HT-29 (cell line): Measurements from ENCODE around the gene GOLGA6D. TPM values are rescaled to one million over a fixed set of nuclear protein-coding genes. Genes with fewer than 3 reads are reported as not detected.
"Not testable (repeated sequence)": the region's sequence is repeated elsewhere in the genome, so short reads cannot be mapped to it uniquely, and the experiment has no call there.

Source experiments
- DNase-seq: peaks from one replicate; pipeline ENCODE4 v3.0.0-alpha.2; 2015; ENCODE audit warnings: low spot score
- total RNA-seq: library from RNA; depleted of rRNA; stranded (reverse); fragments of >200 nt; shearing (Covaris generic); gene quantifications from 2 replicates; pipeline ENCODE4 v1.2.3, GENCODE V29; 2014; rRNA removed

The GOLGA6D gene, protein sequence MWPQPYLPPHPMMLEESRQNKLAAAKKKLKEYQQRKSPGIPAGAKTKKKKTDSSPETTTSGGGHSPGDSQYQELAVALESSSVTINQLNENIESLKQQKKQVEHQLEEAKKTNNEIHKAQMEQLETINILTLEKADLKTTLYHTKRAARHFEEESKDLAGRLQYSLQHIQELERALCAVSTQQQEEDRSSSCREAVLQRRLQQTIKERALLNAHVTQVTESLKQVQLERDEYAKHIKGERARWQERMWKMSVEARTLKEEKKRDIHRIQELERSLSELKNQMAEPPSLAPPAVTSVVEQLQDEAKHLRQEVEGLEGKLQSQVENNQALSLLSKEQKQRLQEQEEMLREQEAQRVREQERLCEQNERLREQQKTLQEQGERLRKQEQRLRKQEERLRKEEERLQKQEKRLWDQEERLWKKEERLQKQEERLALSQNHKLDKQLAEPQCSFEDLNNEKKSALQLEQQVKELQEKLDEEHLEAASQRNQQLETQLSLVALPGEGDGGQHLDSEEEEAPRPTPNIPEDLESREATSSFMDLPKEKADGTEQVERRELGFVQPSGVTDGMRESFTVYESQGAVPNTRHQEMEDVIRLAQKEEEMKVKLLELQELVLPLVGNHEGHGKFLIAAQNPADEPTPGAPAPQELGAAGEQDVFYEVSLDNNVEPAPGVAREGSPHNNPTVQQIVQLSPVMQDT
- total RNA-seq, result 0.15 TPM in 1 of 2 replicates, not detected in the other

DNA sequence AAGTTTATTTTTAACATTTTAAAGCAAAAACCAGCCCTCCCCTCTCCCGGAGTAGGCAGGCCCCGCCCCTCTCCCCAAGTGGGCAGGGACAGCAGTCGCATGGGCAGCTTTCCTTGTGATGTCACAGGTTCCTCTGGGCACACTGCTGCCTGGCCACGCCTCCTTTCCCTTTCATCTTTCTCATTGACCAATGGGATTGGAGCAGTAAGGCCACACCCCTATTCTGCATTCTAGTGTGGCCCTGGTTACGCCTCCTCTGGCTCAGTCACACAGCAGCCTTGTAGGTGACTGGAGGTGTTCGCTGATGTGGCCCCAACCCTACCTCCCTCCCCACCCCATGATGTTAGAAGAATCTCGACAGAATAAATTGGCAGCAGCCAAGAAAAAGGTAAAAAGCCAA, at the start of gene GOLGA6D:
TSS of gene GOLGA6D (plus strand) at position 264 of the 400 bp plus-strand sequence. CDS start at position 305, 41 bp downstream.
- not testable (repeated sequence) for DNase-seq

DNA sequence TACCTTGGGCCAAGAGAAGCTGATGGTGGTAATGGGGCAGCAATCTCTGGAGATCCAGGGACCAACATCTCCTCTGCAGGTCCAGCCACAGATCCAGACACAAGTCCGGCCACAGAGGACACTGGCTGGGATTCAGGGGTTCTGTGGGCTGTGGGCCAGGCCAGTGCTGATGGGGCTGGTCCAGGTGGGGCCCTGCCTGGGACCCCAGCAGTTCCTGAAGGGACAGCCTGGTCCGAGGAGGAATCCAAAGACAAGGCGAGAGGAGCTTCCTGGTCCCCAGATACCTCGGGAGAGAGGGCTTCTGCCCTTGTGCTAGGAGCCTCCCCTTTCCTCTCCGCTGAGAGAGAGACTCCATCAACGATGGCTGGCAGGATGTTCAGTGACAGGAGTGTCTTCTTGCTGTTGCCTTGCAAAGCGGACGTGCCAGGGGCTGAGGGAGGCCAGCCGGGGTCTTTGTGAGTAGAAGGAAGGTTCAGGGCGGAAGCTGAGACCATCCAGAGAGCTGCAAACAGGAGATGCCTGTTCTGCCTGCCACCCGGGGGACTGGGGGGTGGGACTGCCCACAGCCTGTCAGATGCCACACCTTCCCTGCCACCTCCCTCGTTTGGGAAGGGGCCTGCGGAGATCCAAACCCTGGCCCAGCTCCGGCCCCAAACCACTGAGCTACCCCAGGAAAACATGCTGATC, 49.0 kb upstream of the GOLGA6D start:
- no peak for DNase-seq

DNA sequence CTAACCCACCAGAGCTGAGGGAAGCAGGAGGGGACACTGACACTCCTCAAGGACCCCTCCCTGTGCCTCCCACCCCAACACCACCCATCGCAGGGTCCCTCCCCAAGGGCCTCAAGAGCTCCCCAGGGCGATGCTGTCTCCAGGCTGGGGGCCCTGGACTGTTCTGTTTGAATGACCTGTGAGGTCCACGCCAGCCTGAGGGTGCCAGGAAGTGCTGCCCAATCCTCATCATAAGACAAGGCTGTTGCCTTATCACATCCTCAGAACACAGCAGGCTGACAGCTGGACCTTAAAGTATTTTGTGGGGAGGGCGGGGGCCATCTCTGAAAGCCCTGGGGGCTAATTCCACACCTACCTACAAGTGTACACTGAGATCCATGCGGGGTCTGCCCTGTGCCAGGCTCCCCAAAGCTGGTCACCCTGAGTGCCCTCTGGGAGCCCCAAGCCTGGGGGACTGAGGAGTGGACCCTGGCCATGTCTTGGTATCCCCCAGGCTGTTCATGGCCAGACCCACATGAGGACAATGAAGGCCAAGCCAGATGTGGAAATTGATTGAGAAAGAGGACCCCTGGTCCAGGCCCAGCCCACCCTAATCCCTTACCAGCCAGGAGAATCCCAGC, 48.3 kb upstream of the GOLGA6D start:
- DNase-seq, result no peak

DNA sequence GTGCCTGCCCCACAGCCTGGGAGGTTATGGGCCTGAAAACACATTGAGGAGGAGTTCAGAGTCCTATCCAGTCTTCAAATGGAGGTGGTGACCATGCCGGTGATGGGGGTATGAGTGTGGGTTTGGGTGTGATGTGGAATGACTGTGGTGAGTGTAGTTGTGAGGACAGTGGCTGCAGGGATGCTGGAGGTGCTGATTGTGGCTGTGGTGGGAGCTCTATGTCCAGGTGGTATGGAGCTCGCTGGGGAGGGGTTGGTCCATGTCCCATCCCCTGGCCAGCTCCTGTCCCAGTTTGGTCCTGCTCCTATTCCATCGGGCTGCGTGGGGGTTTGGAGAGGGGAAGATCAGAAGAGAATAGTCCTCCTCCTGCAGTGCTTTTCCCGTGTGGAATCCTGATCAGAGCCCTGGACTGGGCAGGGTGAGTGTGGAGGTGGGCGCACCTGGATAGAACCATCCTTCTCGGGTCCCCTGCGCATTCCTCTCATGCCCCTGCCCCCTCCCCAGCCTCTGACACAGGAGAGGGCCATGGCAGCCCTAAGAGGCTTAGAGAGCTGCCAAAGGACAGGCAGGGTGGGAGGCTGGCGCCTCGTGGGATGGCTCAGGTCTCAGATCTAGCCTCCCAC, 47.5 kb upstream of the GOLGA6D start:
- DNase-seq, result no peak

DNA sequence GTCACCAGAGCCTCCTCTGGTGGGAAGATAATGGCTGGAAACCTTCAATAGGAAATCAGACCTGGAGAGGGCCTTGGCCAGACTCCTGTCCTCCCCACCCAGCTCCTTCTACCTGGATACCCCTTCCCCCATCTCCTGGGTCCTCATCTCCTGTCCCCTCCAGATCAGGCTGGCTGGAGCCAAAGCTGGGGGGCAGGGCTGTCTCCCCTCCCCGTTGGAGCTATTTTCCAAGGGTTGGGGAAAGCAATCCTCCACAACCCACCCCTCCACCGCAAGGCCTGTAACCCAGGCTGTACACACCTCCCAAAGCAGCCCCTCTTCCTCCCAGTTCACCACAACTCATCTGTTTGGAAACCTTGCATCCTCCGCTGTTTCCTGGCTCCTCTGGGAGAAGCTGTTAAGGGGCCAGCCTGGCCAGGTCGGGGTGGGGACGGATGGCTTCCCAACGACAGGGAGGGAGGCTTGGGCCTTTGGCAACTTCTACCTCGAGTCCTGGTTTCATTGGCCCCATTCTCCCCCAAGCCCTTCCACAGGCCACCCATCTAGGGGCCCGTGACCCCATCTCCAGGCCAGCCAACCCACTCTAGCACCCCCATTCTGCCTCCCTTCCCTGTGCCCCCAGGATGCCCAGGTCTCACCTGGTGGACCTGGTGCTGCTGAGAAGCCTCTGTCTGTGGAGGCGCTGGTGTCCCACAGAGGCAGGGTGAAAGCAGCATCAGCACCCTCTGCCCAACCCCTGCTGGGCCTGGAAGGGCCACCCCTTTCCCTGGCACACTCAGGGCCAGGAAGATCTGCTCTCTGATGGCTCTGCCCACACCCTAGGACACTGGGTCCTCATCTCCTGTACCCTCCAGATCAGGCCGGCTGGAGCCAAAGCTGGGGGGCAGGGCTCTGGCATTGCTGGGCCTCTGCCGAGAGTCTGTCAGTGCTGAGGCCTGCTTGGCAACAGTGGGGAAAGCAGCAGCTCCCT, 46.6 kb upstream of the GOLGA6D start:
- DNase-seq, result no peak

DNA sequence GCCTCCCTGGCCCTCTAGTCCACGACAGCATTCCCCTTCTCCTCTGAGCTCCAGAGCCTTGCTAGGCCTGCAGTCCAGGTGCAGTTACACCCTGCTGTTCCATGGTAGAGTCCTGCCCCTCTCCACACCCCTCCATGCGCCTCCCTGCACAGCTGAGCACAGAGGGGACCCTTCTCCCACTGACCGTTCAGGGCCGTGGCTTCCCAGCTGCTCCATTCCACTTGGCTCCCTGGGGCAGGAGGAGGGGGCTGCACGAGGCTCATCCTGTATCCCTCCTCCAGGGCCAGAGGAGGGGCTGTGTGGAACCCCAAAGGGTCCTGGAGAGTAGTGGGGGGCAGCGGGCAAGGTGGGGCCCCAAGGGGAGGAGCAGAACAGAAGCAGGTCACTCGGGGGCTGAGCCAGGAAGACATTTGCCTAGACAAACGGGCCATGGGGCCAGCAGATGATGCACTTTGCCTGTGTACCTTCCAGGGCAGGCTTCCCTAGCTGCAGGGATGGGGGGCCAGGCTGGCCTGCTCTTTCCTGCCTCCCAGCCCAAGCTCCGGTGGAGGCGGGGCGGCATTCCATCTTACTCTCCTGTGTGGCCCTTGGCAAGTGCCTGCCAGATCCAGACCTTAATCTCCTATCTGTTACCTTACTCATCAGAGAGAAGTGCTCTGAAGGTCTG, 45.2 kb upstream of the GOLGA6D start:
- no peak for DNase-seq

DNA sequence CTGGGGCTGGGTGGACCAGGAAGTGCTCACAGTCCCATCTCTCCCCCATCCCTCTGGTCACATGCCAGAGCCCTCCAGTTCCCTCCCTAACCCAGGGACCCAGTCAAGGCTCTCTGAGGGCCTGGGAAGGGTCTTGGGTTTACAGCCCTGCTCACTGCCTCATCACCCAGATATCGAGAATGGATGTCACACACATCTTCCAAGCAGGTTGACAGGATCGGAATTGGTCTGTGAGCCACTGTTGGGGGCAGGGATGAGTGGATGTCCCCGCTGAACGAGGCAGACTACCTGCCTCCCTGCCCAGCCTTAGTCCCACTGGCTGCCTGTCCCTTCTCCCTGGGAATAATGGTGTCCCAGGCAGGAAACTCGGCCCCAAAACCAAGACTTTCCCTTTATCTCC, 44.5 kb upstream of the GOLGA6D start:
- no peak for DNase-seq

DNA sequence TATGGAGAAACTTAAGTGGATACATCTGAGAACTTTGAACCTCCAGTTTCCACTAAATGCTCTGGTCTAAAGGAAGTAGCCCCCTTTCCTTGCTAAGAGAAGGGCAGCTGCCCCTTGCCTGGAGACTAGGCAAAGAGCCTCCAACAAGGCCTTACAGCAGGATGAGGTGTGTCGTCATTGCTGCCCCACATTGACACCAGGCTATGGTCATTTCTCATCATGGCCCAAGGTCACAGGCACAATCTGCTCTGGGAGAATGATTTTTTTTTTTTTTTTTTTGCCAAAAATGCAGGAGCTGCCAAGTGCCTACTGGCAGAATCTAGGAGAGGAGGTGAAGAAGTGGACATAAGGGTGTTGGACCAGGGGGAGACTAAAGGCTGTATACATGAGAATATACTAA, 36.9 kb upstream of the GOLGA6D start:
- DNase-seq, result not testable (repeated sequence)

DNA sequence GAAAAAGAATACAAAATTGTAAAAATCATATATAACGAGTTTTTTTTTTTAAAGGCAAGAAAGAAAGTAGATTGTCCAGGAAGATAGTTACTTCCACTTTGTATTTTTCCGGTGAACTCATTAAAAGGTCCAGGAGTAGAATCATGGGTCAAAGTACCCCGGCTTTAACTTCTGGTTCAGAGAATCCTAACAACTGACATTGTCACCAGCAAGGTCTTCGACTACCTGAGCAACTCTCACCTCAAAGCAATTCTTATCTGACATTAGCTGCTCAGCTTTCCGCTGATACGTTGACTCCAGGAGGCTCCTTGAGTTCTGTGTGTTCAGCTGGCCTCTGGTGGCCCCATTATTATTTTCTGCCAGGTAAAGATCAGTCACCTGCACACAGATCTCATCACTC, 33.6 kb upstream of the GOLGA6D start:
- not testable (repeated sequence) for DNase-seq

DNA sequence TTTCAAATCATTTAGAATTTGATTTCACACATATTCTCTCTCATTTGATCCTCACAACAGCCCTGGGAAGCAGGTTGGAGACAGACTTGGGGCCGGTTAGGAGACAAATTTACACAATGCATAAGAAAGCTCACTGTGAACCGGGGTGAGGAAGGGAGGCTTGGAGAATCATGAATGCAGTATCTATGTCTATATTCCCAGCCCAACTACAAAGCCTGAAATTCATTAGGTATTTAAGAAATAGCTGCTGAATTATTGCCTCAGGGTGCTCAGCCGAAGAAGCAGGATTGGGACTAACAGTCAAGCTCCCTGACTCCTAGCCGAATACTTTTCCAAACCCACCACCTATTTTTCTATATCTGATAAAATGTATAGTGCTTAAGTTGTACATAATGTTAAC, 32.9 kb upstream of the GOLGA6D start:
- DNase-seq, result no peak

DNA sequence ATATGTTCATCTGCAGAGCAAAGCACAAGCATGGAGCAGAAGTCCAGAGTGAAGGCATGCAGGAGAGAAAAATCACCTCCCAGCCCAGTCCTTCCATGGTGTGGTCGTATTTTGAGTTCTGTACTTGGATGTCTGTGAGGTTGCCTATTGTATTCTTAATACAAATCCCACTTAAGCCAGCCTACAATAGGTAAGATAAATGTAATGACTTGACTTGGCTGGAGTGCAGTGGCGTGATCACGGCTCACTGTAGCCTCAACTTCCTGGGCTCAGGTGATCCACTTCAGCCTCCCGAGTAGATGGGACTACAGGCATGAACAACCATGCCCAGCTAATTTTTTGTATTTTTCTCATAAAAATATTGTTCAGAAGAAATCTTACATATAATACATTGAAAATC, 31.3 kb upstream of the GOLGA6D start:
- DNase-seq, result not testable (repeated sequence)

DNA sequence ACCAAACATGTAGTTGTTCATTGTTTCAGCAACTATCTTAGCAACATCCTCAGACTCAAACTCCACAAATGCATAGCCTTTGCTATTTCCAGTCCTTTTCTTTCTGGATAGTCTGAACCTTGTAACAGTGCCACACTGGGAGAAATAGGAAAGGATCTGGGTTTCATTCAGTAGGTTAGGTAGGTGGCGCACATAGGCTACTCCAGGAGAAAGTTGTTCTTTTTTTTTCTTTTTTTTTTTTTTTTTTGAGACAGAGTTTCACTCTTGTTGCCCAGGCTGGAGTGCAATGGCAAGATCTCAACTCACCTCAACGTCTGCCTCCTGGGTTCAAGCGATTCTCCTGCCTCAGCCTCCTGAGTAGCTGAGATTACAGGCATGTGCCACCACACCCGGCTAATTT, 30.4 kb upstream of the GOLGA6D start:
- not testable (repeated sequence) for DNase-seq

DNA sequence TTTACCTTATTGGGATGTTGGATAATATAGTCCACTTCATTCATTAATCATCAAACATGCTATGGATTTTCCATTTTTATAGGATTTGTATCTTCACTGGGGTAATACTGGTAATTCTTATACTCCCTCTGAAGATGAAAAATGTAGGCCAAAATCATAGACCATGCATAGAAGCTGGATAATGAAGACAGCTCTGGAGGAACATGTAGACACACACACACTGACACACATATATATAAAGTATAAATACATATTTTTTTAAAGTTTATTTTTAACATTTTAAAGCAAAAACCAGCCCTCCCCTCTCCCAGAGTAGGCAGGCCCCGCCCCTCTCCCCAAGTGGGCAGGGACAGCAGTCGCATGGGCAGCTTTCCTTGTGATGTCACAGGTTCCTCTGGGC, 24.6 kb upstream of the GOLGA6D start, which contains the start of gene GOLGA6C:
TSS of gene GOLGA6C (plus strand) at position 301 of the 400 bp plus-strand sequence. CDS start 265 bp downstream, outside the sequence.
- not testable (repeated sequence) for DNase-seq

DNA sequence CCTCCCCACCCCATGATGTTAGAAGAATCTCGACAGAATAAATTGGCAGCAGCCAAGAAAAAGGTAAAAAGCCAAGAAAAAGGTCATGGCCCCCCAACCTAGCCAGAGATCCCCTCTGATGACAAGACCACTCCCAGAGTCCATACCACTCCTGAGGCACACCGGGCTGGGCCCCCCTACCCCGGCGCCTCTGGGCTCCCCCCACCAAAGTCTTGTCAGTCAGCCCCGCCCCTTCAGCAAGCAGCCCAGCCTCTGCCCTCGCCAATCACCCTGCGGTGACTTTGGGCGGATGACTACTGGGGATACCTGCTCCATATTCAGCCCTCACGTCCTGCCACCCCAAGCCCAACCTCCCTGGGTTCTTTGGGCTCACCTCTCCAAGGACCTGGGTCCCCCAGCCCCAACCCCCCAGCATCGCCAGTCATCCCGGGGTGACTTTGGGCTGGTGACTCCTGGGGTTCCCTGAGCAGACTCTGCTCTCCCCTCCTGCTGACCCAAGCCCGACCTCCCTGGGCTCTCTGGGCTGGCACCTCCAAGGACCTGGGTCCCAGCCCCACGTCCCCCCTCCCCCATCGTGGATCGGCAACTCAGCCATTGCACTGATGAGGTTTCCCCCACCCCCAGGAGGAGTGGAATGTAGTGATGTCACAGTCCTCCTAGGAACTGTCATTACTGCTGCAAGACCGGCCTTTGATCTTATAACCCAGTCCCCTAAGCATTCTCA, 23.9 kb upstream of the GOLGA6D start:
- not testable (repeated sequence) for DNase-seq

DNA sequence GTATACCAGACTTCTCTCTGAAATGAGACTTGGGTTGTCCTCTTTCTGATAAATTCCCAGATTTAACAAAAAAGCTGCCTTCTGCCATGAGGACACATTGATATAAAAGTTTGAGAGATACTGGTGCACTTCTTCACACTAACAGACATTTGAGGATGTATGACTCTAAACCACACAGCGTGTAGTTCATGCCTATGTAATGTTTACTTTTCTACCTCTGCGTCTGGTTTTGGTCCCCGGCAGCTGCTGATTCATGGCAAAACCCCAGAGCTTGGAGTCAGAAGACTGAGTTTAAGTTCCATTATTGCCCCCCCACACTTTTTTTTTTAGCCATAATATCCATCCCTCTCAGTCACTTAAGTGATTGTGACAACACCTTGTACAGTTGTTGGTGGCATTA, 22.8 kb upstream of the GOLGA6D start:
- DNase-seq, result not testable (repeated sequence)

DNA sequence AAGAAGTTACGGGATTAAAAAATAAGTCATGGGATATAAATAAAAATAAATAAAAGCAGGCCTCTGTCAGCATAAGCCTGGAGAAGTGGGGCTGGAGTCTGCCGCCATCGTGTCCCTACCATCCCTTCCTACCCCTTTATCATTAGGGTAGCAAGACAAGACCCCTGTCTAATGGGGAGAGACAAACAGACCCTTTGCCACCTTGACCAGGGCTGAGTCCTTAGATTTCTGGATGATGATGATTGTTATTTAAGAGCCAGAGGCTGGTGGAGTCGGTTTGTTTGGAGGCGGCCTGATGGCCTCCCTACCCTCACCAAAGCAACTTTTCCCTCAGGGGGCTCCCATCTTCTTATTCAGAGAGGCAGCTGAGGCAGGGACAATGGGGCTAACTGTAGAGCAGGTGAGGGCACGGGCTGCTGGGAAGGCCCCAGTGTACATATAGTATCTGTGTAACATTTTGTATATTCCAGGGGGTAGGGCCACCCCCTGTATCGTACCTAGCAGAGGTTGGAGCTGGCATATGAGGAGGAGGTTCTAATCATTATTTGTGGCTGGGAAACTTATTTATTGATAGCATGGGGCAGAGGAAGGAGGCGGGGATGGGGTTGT, 8.8 kb upstream of the GOLGA6D start:
- not testable (repeated sequence) for DNase-seq

DNA sequence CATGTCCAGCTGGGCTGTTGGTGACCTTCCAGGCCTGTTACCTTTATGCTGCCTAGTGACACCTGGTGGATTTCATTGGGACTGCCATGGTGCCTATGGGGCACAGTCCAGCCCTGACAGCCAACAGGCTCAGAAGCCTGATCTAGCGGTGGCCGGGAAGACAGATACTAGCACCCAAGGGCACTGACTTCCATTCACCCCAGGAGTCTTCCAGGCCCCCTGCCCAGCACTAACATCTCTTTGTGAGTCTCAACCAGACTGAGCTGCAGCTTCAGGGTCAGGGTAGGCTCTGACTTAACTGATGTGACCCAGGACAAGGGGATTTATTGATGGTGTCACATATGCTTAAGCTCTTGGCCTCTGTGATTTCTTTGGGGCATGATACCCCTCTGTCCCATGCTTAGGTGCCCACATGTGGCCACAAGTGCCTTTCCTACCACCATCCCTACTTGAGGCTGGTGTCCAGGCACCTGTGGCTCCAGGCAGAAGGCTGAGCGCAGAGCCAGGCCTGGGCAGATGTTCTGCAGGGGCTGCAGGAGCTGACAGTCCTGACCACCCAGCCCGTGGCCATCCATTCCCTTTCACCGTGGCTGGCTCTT, 8.0 kb upstream of the GOLGA6D start:
- peak; percentile 44 for DNase-seq

DNA sequence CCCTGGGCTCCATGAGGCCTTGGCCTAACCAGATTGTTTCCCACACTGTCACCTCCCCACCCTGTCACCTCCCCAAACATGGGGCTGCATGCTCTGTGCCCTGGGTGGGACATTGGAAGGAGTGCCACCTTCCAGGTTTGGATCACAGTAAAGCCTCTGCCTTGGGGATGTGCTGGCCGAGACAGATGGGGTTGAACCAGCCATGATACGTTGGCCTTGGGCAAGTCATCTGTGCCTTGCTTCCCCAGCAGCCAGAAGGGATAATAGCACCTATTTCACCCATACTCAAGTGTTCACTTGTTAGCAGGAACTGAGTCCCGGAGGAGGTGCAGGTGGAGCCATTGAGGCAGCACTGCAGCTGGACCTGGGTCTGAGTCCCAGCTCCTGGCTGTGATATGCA, 7.0 kb upstream of the GOLGA6D start:
- DNase-seq, result peak; percentile 1
